Natural killer cell (primary cell): ENCODE measurements around the gene ZSCAN16. TPM values are rescaled to one million over a fixed set of nuclear protein-coding genes. Genes with fewer than 3 reads are reported as not detected.

Experiments
- ATAC-seq, 3 donors: fragments of 150-1000 bp in 2 of 3; fragments of 200-7000 bp in 1 of 3; cut with Tn5 transposase; 1 replicate in 1 of 3; 2 replicates in 2 of 3; pipeline ENCODE4 v1.10.0; 2021; ENCODE audit warnings: mild to moderate bottlenecking in 2 of 3, moderate library complexity in 2 of 3
- DNase-seq, 2 donors: peaks; one replicate each; pipeline versions ENCODE4 v3.0.0 to v3.0.0-alpha.2; 2013 to 2021; ENCODE audit warnings: mixed read lengths in 1 of 2
- H3K27ac ChIP-seq: one replicate; pipeline ENCODE4 v1.5.1; 2013; ENCODE audit warnings: mild to moderate bottlenecking, low read length
- H3K27me3 ChIP-seq: one replicate; pipeline ENCODE4 v1.6.1; 2013; ENCODE audit warnings: low read length; ENCODE audit not compliant: control insufficient read depth, insufficient read depth
- H3K36me3 ChIP-seq: one replicate; pipeline ENCODE4 v1.6.1; 2013; ENCODE audit warnings: low read length; ENCODE audit not compliant: control insufficient read depth, insufficient read depth
- H3K4me1 ChIP-seq: one replicate; pipeline ENCODE4 v1.6.1; 2013; ENCODE audit warnings: low read length; ENCODE audit not compliant: control insufficient read depth, insufficient read depth
- H3K4me3 ChIP-seq: one replicate; pipeline ENCODE4 v1.5.1; 2013; ENCODE audit warnings: low read length
- H3K9me3 ChIP-seq: one replicate; pipeline ENCODE4 v1.6.1; 2013; ENCODE audit warnings: low read length; ENCODE audit not compliant: control insufficient read depth, insufficient read depth
- H3K27ac Mint-ChIP-seq, 2 donors: one replicate each; pipeline ENCODE4 v1.8.0; 2022; ENCODE audit warnings: mild to moderate bottlenecking in 2 of 2, mixed read lengths in 2 of 2, moderate library complexity in 1 of 2
- H3K27me3 Mint-ChIP-seq, 2 donors: one replicate each; pipeline ENCODE4 v1.8.0; 2022; ENCODE audit warnings: low read depth in 2 of 2, mixed read lengths in 2 of 2
- H3K36me3 Mint-ChIP-seq: one replicate; pipeline ENCODE4 v1.8.0; 2022; ENCODE audit warnings: mixed read lengths
- H3K4me1 Mint-ChIP-seq, 2 donors: one replicate each; pipeline ENCODE4 v1.8.0; 2022; ENCODE audit warnings: mixed read lengths in 2 of 2
- H3K4me3 Mint-ChIP-seq: one replicate; pipeline ENCODE4 v1.8.0; 2022; ENCODE audit warnings: mild to moderate bottlenecking, moderate library complexity, mixed read lengths
- H3K9me3 Mint-ChIP-seq, 2 donors: one replicate each; pipeline ENCODE4 v1.8.0; 2022; ENCODE audit warnings: mixed read lengths in 2 of 2
- CTCF ChIP-seq: fragments of 200-600 bp; IDR thresholded peaks from one replicate; pipeline ENCODE4 v1.8.0; 2022; ENCODE audit warnings: antibody characterized with exemption
- WGBS: methylation state at CpG from one replicate; pipeline ENCODE4 v1.1.7; 2013; ENCODE audit warnings: missing lambda C conversion rate; ENCODE audit not compliant: insufficient coverage; 5-methylcytosine and 5-hydroxymethylcytosine counted together
- intact Hi-C: fragments of 100-400 bp; cut with micrococcal nuclease; formaldehyde crosslinking; loops from one replicate; pipeline ENCODE4 v1.14.2; 2022
- total RNA-seq, 4 donors: library from RNA; stranded (reverse); fragments of 120-200 nt in 1 of 4; gene quantifications; one replicate each; pipeline versions ENCODE4 v1.2.3 to v1.2.4, GENCODE V29; 2013 to 2022

ZSCAN16 gene
- total RNA-seq, 3 donors from 2014 or later (not counting 1 experiment from before 2014, with no cell fraction given) = 7.7 to 9.1 (median 7.8) TPM

GRCh38 chr6:28111964-28112363, 12.4 kb upstream of the ZSCAN16 start:
- no peaks in the 10 kb centered on the region for H3K27me3 ChIP-seq
- Mint-ChIP-seq H3K27me3 (peaks cover 0 to 7% of the 10 kb centered on the region in 2 donors), H3K9me3 (no peaks in the 10 kb centered on the region), H3K36me3 (no peaks in the 10 kb centered on the region), H3K4me1 (no peaks in the 10 kb centered on the region), H3K27ac (no peak overlapping the region), H3K4me3 (no peak overlapping the region)
- H3K9me3 ChIP-seq = no peaks in the 10 kb centered on the region
- 90% methylated on average over 2 of the region's 3 CpGs for WGBS
- no peaks in the 10 kb centered on the region for H3K4me1 ChIP-seq
- no peak for TF ChIP-seq CTCF
- no peak overlapping the region for H3K27ac ChIP-seq
- intact Hi-C loops = no loop called here
- no peak overlapping the region for H3K4me3 ChIP-seq
- DNase-seq (no peak), ATAC-seq (no peak)
- H3K36me3 ChIP-seq = peaks cover 19% of the 10 kb centered on the region

- peaks cover 17% of the 10 kb centered on the region for H3K36me3 Mint-ChIP-seq
- no peak overlapping the region for H3K27ac Mint-ChIP-seq
- no peaks in the 10 kb centered on the region for H3K9me3 ChIP-seq
- H3K4me1 ChIP-seq = no peaks in the 10 kb centered on the region
- no peaks in the 10 kb centered on the region for H3K4me1 Mint-ChIP-seq
- ATAC-seq (no peak), DNase-seq (no peak)
- H3K27me3 ChIP-seq = no peaks in the 10 kb centered on the region
- TF ChIP-seq CTCF = no peak
- peaks cover 32% of the 10 kb centered on the region for H3K36me3 ChIP-seq
- H3K27ac ChIP-seq = no peak overlapping the region
- no peak overlapping the region for H3K4me3 ChIP-seq
- intact Hi-C loops = no loop called here
- H3K4me3 Mint-ChIP-seq = no peak overlapping the region
- no peaks in the 10 kb centered on the region for H3K9me3 Mint-ChIP-seq
- H3K27me3 Mint-ChIP-seq = no peaks in the 10 kb centered on the region
- 95% methylated on average over 2 of the region's 2 CpGs for WGBS
Observed at GRCh38 chr6:28115799-28116198, 8.6 kb upstream of the ZSCAN16 start.

GRCh38 chr6:28117386-28118050, 6.9 kb upstream of the ZSCAN16 start:
- H3K27me3 Mint-ChIP-seq = no peaks in the 10 kb centered on the region

More at GRCh38 chr6:28117386-28118050, 6.9 kb upstream of the ZSCAN16 start:
- H3K27ac ChIP-seq = no peak overlapping the region
- no peak overlapping the region for H3K4me3 Mint-ChIP-seq
- peaks cover 37% of the 10 kb centered on the region for H3K36me3 ChIP-seq
- DNase-seq = no peak
- no peaks in the 10 kb centered on the region for H3K4me1 ChIP-seq
- H3K9me3 Mint-ChIP-seq = no peaks in the 10 kb centered on the region
- no peak for TF ChIP-seq CTCF
- no peaks in the 10 kb centered on the region for H3K9me3 ChIP-seq
- no peak overlapping the region for H3K4me3 ChIP-seq
- ATAC-seq = no peak
- no peaks in the 10 kb centered on the region for H3K4me1 Mint-ChIP-seq
- H3K27me3 ChIP-seq = no peaks in the 10 kb centered on the region
- H3K36me3 Mint-ChIP-seq = peaks cover 17% of the 10 kb centered on the region
- WGBS = 93% methylated on average over 1 of the region's 2 CpGs
- H3K27ac Mint-ChIP-seq = no peak overlapping the region
- intact Hi-C loops = no loop called here
